ENCODE results near the gene OSBPL2.

- TF ChIP-seq CTCF (conservative IDR thresholded peaks at IDR 0.05; ENCODE audit: low read depth in 2 of 2) (no peak), EZH2 (IDR thresholded peaks at IDR 0.05; ENCODE audit: low read depth, unreplicated experiment) (no peak), REST (IDR thresholded peaks at IDR 0.05; ENCODE audit: unreplicated experiment) (no peak), ZNF331 (CRISPR knock-in tag; IDR thresholded peaks at IDR 0.05; ENCODE audit: low read depth) (no peak), ZNF114 (CRISPR knock-in tag; IDR thresholded peaks at IDR 0.05) (no peak), EZH2phosphoT487 (IDR thresholded peaks at IDR 0.05; ENCODE audit: unreplicated experiment) (no peak)
Observed at GRCh38 chr20:62236200-62236599, 2.1 kb upstream of the OSBPL2 start.

Data from GM23338 (cell line).